Activated CD4-positive, alpha-beta T cell treated with anti-CD3 and anti-CD28 coated beads, Interleukin-2, amount 50 U/mL, for 48 hours (primary cell): ENCODE measurements around the gene PDPR.
A peak's percentile ranks its signal among the peaks of the same experiment; 100 is the strongest.
"Not testable (repeated sequence)": the region's sequence is repeated elsewhere in the genome, so short reads cannot be mapped to it uniquely, and the experiment has no call there.

Source experiments
- DNase-seq, 2 experiments: peaks; one replicate each; pipeline ENCODE4 v3.0.0-alpha.2; 2020

PDPR gene

DNA sequence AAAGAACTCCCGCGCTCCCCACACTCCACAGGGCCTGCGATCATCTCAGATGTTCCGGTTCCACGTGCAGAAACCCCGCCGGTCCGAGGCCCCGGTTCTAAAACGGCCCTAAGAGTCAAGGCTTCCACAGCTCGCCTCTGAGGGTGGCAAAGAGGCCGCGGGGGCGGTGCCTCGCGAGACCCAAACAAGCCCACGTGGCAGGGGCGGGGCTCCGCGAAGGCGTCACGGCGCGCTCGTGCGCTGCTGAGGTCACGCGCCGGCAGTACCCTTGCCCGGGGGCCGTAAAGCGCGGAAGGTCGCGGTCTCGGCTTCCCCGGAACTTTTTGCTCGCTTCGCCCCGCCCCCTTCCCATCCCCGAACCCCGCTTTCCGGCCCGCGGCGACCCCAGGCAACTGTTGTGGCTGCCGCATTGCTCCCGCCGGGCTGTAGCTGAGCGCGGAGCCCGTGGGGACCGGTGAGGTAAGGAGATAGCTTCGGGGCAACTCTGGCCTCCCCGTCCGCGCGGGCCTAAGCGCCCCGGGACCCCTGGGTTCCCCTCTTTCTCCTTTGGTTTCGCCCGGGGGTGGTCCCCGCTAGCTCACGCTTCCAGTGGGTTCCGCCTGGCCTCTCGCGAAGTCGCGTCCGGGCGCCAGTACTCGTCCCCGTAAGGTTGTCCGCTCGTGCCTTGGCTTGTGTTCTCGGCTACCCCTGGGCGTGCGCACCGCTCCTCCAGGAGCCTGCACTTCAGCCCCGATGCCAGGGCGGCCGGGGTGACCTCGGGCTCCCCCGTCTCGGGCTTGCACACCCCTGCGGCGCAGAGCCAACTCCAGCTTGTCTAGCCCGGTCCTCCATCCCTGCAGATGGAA lies at the start of gene PDPR:
Gene PDPR (plus strand): TSS at position 351 of the 845 bp plus-strand sequence. CDS start 6,161 bp downstream, outside the sequence.
- peak; percentile 94 to 95 for DNase-seq

DNA sequence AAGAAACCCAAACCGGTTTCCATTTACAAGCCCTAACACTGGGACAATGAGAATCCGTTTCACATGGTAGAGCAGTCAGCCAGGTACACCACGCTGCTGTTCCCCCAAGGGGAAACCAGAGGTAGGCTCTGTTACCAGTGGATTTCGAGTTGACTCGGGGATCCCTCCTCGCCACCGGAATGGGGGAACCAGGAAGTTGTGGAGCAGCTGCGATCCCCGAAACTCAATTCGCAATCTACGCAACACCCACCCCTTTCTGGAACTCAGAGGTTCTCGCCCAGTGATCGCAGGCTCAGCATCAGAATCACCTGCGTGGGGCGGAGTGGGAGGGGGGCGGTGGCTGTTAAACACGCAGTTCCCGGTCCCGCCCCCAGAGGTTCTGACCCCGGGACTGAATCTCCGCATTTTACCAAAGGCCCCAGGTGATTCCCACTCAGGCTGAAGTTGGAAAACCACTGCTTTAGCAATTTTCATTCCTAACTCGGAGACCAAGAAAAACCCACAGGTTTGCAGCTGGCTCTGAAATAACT lies 49.2 kb upstream of the PDPR start:
- DNase-seq, result peak; percentile 64 to 74

DNA sequence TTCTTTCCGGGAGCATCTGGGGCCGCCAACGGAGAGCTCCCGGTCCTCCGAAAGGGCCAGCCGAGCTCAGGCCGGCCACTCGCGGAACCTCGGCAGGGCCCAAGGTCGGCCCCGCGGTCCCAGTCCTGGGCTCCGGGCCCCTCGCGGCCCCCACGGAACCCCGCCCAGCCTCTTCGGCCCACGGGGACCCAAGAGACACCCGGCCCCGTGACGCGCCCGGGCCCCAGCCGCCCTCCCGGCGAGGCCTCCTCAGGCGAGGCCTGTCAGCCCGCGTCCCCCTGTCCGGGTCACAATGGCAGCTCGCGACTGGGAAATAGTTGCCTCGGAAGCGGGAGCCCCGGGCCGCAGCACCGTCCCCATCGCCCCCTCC lies 48.8 kb upstream of the PDPR start:
- not testable (repeated sequence) for DNase-seq

DNA sequence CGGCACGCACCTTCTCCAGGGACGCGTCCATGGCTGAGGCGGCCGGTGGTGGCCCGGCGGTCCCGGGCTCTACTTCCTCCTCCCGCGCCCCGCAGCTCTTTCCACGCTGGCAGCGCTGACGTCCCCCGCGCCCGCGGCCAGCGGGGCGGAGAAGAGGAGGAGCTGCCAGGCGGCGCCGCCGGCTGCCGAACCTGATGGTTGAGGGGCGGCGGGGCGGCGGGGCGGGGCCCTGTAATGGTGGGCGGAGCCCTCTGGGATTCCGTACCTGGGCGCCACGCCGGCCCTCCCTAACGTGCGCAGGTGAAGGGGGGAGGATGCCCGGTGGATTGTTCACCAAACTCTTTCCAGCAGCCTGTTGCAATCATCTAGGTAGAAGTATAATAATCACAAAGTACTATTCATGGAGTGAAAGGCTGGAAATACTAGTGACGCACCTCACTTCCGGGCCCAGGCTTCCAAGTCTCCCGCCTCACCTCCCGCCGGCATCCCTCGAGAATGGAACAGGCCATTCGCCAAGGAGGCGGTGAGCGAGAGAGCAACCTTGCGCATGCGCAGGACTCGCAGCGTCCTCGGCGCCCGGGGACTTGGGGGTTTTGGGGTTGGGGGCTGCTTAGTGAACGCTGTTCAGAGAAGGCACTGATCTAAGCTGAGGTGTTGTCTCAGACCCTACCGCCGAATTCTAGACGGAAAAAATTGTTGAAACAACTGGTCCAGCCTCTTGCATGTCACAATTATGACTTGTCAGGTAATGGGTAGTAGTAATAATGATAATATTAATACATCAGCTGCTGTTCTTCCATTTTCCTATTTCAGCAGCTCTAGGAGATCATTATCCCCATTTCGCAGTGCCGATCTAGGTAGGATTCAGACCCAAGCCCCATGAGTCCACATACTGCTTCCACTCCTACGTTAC lies 48.1 kb upstream of the PDPR start:
- peak; percentile 94 for DNase-seq

DNA sequence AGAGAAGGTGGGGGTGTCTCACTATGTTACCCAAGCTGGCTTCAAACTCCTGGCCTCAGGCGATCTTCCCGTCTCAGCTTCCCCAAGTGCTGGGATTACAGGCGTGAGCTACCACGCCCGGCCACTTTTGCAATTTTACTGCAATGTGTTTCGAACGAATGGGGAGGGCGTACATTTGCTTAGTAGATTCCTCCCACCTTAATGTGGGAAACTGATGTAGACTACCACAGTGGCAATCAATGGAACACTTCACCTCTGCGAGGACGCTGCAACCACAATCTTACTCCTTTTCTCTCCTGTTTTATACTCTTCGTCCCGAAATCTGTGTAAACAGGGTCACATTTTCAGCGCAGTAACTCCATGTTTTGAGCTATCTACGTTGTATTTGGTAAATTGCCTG lies 47.4 kb upstream of the PDPR start:
- DNase-seq, result not testable (repeated sequence)

DNA sequence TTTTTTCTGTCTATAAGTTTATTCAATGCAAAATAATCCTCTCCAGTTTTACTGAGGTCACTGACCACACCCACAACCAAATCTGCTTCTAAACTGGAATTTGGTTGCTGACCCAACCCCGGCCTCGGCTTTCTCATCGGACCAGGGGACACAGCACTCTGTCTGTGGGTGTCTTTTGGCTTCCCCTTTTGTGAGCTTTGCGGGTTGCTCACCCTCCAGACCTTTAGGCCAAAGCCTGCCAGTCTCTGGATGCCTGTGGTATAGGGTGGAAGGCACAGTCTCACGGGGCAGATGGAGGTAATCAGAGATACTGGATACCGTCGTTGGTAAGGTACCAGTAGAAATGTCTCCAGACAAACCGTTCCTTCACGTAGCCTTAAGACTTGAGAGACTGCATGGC lies 35.1 kb upstream of the PDPR start:
- DNase-seq, result not testable (repeated sequence)

DNA sequence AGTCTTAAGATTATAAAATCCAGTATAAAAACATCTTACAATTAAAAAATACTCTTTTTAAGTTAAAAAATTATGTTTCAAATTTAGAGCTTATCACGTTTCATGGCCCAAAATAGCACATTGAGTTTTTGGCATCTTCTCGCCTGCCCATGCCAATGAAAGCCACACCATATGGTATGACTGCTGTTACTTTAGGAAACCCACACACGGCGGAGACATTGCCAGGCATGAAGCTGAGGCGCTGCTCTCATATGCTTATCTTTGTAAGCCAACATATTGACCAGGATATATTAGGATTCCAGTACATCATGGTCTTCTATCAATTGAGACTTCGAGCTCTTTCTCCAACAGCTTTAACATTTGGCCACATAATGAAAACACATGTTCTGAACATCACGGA lies 32.9 kb upstream of the PDPR start:
- DNase-seq, result not testable (repeated sequence)

DNA sequence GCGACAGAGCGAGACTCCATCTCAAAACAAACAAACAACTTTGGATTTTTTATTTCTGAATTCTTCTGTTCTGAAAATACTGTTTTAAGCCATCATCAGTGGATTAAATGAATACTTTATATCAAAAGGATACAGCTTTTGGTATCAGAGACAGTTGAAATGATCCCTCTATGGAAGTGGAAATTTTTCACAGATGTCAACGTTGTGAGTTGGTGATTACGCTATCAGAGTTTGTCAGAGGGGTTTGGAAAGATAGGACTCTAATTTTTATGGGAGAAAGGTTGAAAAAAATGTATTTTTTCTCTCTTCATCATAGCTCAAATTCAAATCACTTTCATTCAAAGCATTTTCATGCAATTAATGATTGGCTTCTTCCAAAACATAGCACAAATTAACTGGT lies 30.2 kb upstream of the PDPR start:
- not testable (repeated sequence) for DNase-seq

DNA sequence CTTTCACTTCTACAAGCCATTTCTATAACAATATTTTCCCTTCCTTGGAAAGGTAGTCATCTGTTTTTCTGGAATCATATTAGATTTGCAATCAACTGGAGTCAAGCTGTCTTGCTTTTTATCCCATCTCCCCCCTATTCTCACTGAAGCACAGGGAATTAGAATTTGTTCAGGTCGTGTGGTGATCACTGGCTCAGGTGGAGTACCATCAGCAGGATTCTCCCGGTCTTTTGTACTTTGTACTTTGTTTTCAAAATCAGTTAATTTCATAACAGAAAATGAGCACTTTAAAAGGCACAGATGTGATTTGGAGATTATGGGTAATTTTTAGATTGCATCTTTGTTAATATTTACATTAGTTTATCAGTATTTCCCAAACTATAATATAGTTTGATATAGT lies 26.0 kb upstream of the PDPR start:
- DNase-seq, result not testable (repeated sequence)

DNA sequence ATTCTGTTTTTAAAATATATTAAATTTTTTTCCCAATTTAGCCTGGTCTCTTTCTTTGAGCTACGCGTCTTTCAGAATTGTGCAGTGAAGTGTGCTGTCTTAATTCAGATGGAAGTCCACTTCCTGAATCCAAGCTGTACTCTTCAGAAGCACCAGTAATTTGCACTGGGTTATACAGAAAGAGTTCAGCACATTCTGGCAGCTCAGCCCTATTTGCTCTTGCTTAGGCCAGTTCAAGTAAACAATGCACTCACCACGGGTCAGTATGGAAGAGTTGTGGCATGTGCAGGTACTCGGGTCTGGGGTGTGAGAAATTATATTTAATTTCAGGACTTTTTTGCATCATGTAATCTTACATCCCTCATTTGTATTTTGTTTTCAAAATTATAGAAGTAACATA lies 25.3 kb upstream of the PDPR start:
- DNase-seq, result not testable (repeated sequence)

DNA sequence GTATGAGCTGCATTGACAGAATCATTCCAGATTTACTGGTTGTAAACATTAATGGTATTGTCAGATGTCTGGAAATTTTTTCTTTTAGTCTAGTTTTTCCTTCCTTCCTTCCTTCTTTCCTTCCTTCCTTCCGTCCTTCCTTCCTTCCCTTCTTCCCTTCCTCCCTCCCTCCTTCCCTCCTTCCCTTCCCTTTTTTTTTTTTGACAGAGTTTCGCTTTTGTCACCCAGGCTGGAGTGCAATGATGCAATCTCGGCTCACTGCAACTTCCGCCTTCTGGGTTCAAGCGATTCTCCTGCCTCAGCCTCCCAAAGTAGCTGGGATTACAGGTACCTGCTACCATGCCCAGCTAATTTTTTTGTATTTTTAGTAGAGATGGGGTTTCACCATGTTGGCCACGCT lies 24.8 kb upstream of the PDPR start:
- DNase-seq, result not testable (repeated sequence)

DNA sequence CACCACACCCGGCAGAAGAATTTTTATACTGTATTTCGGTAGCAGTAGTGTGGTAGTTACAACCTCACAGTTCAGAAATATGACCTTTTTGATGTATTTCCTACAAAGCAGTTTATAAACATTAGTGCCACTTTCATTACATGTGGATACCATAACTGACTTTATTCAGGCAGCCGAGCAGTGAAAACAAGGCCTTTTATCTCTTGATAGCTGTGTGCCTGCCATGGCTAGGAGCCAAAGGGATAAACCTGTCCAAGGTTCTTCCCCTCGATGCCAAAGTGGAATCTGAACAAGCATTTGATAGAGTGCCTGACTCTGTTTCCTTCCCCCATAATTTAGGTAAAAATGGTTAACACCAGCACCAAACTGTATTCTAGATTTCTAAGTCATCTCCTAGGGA lies 23.0 kb upstream of the PDPR start:
- DNase-seq, result not testable (repeated sequence)

DNA sequence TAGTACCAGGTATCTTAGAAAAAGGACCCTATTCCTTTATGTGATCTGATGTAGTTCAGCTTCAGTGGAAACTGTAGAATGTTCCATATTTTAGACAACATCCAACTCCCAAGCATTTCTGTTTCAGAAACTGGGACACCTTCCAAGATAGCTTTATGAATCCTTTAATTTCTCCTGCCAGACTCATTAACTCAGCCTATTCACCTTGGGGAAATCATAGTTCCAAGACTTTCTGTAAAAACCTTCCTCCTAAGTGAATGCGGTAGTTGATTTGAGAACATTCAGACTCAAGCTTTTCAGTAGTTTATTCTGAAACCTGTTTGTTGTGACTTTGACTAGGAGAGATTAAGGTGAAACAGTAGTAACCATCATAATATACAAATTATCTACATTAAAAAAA lies 20.0 kb upstream of the PDPR start:
- not testable (repeated sequence) for DNase-seq

DNA sequence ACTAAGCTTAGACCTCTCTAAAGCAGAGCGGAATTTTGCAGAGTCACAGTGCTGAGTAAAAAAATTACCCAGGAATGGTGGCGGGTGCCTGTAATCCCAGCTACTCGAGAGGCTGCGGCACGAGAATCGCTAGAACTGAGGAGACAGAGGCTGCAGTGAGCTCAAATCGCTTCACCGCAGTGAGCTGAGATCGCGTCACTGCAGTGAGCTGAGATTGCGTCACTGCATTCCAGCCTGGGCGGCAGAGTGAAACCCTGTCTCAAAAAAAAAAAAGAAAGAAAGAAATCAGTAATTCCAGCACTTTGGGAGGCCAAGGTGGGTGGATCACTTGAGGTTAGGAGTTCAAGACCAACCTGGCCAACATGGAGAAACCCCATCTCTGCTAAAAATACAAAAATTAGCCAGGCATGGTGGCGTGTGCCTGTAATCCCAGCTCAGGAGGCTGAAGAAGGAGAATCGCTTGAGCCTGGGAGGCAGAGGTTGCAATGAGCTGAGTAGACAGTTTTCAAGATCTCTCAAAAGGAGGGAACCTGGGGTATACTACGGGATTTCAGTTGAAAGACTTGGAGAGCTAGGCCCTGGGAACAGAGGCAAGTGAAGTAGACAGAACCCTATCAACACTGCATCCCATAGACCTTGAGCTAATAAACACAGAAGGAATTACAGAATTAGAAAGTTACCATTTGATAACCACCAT lies 4.4 kb upstream of the PDPR start:
- DNase-seq, result not testable (repeated sequence)

DNA sequence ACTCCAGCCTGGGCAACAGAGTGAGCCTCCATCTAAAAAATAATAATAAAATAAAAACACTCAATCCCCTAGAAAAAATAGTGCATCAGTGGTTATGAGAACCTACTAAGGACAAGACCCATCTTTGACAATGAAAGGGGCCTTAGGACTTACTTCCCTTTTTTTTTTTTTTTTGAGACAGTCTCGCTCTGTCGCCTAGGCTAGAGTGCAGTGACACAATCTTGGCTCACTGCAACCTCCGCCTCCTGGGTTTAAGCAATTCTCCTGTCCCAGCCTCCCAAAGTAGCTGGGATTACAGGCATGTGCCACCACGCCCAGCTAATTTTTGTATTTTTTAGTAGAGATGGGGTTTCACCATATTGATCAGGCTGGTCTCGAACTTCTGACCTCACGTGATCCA lies 2.0 kb upstream of the PDPR start:
- not testable (repeated sequence) for DNase-seq

DNA sequence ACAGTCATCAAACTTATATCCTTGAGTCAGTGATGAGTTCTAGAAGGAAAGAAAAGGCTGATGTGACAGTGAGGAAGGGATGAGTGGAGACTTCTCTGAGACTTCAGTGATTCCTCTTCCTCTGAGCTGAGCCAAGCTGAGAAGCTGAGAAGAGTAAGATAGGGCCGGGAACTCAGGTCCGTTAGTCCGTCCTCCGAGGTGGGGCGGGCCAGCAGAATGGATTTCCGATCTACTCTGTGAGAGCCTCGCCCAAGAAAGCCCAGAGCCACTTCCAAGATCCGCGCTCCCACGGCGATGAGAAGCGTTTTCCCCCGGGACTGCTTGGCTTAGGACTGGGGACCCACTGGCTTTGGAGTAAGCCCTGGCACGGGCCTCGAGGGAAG lies 542 bp upstream of the PDPR start:
- DNase-seq, result not testable (repeated sequence)

DNA sequence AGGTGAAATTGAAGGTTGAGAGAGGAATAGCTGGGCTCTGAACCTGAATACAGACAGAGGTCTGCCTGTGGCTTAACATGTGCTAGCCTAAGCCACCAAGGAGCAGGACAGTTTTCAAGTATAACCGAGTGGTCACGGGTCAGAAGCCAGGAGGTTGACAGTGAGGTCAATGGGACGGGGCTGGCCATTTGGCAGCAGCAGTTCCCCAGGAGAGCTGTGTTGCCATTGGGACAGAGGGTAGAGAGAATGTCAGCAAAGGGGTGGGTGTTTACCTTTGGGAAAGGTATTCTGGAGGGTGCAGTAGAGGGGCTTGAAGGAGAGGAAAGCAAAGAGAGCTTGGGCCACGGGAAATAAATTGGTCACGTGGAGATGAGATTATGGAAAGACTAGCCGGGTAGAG lies 4.2 kb downstream of the PDPR start:
- DNase-seq, result not testable (repeated sequence)

DNA sequence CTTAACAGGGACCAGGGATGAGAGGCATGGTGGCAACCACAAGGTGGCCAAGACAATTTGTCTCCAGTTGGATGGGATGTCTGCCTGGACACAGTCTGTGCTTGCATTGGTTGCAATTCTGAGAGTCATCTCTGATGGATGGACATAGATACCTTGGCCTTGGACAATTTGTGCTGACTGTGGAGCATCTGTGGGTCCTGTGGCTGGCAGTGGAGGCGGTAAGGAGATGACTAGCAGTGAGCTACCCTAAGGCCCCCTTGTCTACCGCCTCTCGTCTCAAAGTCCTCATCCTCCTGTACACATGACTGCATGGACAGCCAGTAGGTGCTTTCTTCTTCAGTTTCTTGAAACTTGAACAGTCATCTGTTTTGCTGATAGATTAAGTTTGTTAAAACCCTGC lies 4.6 kb downstream of the PDPR start:
- not testable (repeated sequence) for DNase-seq

DNA sequence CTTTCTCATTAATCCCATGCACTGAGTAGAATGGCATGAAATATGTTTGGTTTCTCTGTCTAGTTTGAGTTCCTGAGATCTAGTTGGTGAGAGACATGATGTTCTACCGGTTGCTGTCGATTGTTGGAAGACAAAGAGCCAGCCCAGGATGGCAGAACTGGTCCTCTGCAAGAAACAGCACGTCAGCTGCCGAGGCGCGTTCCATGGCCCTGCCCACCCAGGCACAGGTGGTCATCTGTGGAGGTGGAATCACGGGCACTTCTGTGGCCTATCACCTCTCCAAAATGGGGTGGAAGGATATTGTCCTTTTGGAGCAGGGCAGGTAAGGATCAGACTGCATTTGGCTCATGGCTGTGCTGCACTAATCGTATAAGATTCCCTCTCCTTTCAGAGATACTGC lies 6.3 kb downstream of the PDPR start:
- not testable (repeated sequence) for DNase-seq

DNA sequence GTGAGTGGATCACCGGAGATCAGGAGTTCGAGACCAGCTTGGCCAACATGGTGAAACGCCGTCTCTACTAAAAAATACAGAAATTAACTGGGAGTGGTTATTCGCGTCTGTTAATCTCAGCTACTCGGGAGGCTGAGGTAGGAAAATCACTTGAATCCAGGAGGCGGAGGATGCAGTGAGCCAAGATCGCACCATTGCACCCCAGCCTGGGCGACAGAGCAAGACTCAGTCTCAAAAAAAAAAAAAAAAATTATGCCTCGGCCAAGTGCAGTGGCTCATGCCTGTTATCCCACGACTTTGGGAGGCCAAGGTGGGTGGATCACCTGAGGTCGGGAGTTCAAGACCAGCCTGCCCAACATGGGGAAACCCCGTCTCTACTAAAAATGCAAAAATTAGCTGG lies 9.7 kb downstream of the PDPR start:
- DNase-seq, result not testable (repeated sequence)

DNA sequence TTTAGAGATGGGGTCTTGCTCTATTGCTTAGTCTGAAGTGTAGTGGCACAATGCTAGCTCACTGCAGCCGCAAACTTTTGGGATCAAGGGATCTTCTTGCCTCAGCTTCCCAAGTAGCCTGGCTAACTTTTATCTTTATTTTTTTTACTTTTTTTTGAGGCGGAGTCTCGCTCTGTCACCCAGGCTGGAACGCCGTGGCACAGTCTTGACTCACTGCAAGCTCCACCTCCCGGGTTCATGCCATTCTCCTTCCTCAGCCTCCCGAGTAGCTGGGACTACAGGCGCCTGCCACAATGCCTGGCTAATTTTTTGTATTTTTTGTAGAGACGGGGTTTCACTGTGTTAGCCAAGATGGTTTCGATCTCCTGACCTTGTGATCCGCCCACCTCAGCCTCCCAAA lies 12.1 kb downstream of the PDPR start:
- not testable (repeated sequence) for DNase-seq

DNA sequence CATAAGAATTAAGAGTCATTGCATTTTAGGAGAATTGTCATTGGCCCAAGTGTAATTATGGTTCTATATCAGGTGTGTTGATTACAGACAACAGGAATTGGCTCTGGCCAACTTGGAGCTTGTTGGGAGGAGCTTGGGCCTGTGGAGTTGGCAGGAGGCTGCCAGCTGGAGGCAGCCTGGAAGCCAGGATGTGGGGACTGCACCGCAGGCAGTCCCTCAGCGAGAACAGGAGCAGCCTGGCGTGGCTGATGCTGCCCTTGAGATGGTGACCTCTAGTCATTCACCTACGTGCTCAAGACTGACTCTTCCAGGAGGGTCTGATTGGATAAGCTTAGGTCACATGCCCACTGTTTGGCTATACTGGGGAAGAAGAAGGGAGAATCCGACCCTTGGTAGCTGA lies 13.6 kb downstream of the PDPR start:
- DNase-seq, result not testable (repeated sequence)

DNA sequence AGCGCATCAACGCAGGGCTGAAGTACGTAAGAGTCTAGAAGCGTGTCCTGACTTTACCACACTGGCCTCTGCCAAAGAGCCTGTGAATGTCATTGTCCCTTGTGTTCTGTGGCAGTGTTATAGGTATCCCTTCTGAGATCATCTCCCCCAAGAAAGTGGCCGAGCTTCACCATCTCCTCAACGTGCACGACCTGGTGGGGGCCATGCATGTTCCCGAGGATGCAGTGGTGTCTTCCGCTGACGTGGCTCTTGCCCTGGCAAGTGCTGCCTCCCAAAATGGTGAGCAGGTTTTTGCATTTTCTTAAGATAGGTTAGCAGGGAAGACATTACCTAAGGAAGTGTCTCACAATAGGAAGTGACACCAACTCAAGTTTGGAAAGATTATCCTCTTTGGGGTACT lies 14.7 kb downstream of the PDPR start:
- DNase-seq, result not testable (repeated sequence)
